ENCODE measurements around the gene C2orf42.
"Not testable (repeated sequence)": the region's sequence is repeated elsewhere in the genome, so short reads cannot be mapped to it uniquely, and the experiment has no call there.

Gene C2orf42

GRCh38 chr2:70188460-70188859 lies 2.4 kb downstream of the C2orf42 start:
- Histone ChIP-seq H3K4me2 (no peak overlapping the region), H3K36me3 (ENCODE audit: insufficient read depth) (no peaks in the 10 kb centered on the region), H3K4me1 (ENCODE audit: low read depth, poor library complexity, severe bottlenecking) (peaks cover 16% of the 10 kb centered on the region), H3K27ac (no peak overlapping the region), H3K9ac (no peak overlapping the region), H3K27me3 (ENCODE audit: insufficient read depth, low read depth) (no peaks in the 10 kb centered on the region), H3K79me2 (ENCODE audit: insufficient read depth, low read depth) (peaks cover 3% of the 10 kb centered on the region; the same call in 1 of the 2 replicates), H4K20me1 (ENCODE audit: insufficient read depth) (no peaks in the 10 kb centered on the region), H3K4me3 (IDR thresholded peaks at IDR 0.05; ENCODE audit: insufficient read depth, low read depth, low read length) (no peak overlapping the region), H2AFZ (ENCODE audit: low read depth) (no peak overlapping the region)
- no peak for TF ChIP-seq CTCF (conservative IDR thresholded peaks at IDR 0.05; ENCODE audit: low read depth, low read length)

GRCh38 chr2:70187170-70187569 lies 3.6 kb downstream of the C2orf42 start:
- H3K27me3 ChIP-seq (ENCODE audit: insufficient read depth, low read depth); H3K4me2 ChIP-seq; H3K27ac ChIP-seq; H4K20me1 ChIP-seq (ENCODE audit: insufficient read depth); H2AFZ ChIP-seq (ENCODE audit: low read depth); H3K36me3 ChIP-seq (ENCODE audit: insufficient read depth); H3K4me3 ChIP-seq (IDR thresholded peaks at IDR 0.05; ENCODE audit: insufficient read depth, low read depth, low read length); H3K9ac ChIP-seq; H3K79me2 ChIP-seq (ENCODE audit: insufficient read depth, low read depth): not testable (repeated sequence)
- H3K4me1 ChIP-seq (ENCODE audit: low read depth, poor library complexity, severe bottlenecking) = peaks cover 16% of the 10 kb centered on the region

GRCh38 chr2:70182689-70183088 lies 8.1 kb downstream of the C2orf42 start:
- no peak overlapping the region for H3K9ac ChIP-seq
- no peaks in the 10 kb centered on the region for H4K20me1 ChIP-seq (ENCODE audit: insufficient read depth)
- no peak for TF ChIP-seq CTCF (conservative IDR thresholded peaks at IDR 0.05; ENCODE audit: low read depth, low read length)
- no peaks in the 10 kb centered on the region for H3K36me3 ChIP-seq (ENCODE audit: insufficient read depth)
- H3K79me2 ChIP-seq (ENCODE audit: insufficient read depth, low read depth) = no peaks in the 10 kb centered on the region
- no peak overlapping the region for H3K4me2 ChIP-seq
- peaks cover 25% of the 10 kb centered on the region for H3K4me1 ChIP-seq (ENCODE audit: low read depth, poor library complexity, severe bottlenecking)
- H3K27me3 ChIP-seq (ENCODE audit: insufficient read depth, low read depth) = no peaks in the 10 kb centered on the region
- H3K4me3 ChIP-seq (IDR thresholded peaks at IDR 0.05; ENCODE audit: insufficient read depth, low read depth, low read length) = no peak overlapping the region
- H3K27ac ChIP-seq = no peak overlapping the region
- H2AFZ ChIP-seq (ENCODE audit: low read depth) = no peak overlapping the region

GRCh38 chr2:70181363-70181956 lies 9.4 kb downstream of the C2orf42 start:
- no peaks in the 10 kb centered on the region for H4K20me1 ChIP-seq (ENCODE audit: insufficient read depth)
- no peaks in the 10 kb centered on the region for H3K79me2 ChIP-seq (ENCODE audit: insufficient read depth, low read depth)
- H3K27ac ChIP-seq = peak overlapping the region; percentile 70
- peak overlapping the region; percentile 45; the same call in 1 of the 2 replicates for H3K4me2 ChIP-seq
- no peak overlapping the region for H3K4me3 ChIP-seq (IDR thresholded peaks at IDR 0.05; ENCODE audit: insufficient read depth, low read depth, low read length)
- TF ChIP-seq CTCF (conservative IDR thresholded peaks at IDR 0.05; ENCODE audit: low read depth, low read length) = no peak
- H2AFZ ChIP-seq (ENCODE audit: low read depth) = 0 out of 2 replicates have a peak overlapping the region, but pooled peaks have one; percentile 12
- H3K27me3 ChIP-seq (ENCODE audit: insufficient read depth, low read depth) = no peaks in the 10 kb centered on the region
- H3K36me3 ChIP-seq (ENCODE audit: insufficient read depth) = no peaks in the 10 kb centered on the region
- peak overlapping the region; percentile 1; the same call in 1 of the 2 replicates for H3K9ac ChIP-seq
- peaks cover 25% of the 10 kb centered on the region for H3K4me1 ChIP-seq (ENCODE audit: low read depth, poor library complexity, severe bottlenecking)

GRCh38 chr2:70173520-70173919 lies 17.3 kb downstream of the C2orf42 start:
- Histone ChIP-seq H3K4me1 (ENCODE audit: low read depth, poor library complexity, severe bottlenecking) (peaks cover 16% of the 10 kb centered on the region), H3K79me2 (ENCODE audit: insufficient read depth, low read depth) (no peaks in the 10 kb centered on the region), H3K4me2 (no peak overlapping the region), H2AFZ (ENCODE audit: low read depth) (no peak overlapping the region), H3K36me3 (ENCODE audit: insufficient read depth) (no peaks in the 10 kb centered on the region; the same call in 1 of the 2 replicates), H3K27ac (no peak overlapping the region), H4K20me1 (ENCODE audit: insufficient read depth) (no peaks in the 10 kb centered on the region), H3K9ac (no peak overlapping the region), H3K4me3 (IDR thresholded peaks at IDR 0.05; ENCODE audit: insufficient read depth, low read depth, low read length) (no peak overlapping the region), H3K27me3 (ENCODE audit: insufficient read depth, low read depth) (no peaks in the 10 kb centered on the region)
- no peak for TF ChIP-seq CTCF (conservative IDR thresholded peaks at IDR 0.05; ENCODE audit: low read depth, low read length)

- H3K27me3 ChIP-seq (ENCODE audit: insufficient read depth, low read depth); H3K4me3 ChIP-seq (IDR thresholded peaks at IDR 0.05; ENCODE audit: insufficient read depth, low read depth, low read length); H3K9ac ChIP-seq; H3K4me2 ChIP-seq; H2AFZ ChIP-seq (ENCODE audit: low read depth); H3K4me1 ChIP-seq (ENCODE audit: low read depth, poor library complexity, severe bottlenecking); H3K27ac ChIP-seq; H3K79me2 ChIP-seq (ENCODE audit: insufficient read depth, low read depth); H3K36me3 ChIP-seq (ENCODE audit: insufficient read depth); H4K20me1 ChIP-seq (ENCODE audit: insufficient read depth): not testable (repeated sequence)
Observed at GRCh38 chr2:70169654-70170245, 21.1 kb downstream of the C2orf42 start.

Measured in KMS-11 (cell line).